GM12878 (cell line): ENCODE data around the gene TNS4. TPM values are rescaled to one million over a fixed set of nuclear protein-coding genes. Genes with fewer than 3 reads are reported as not detected.

Experiments used
- ATAC-seq: fragments of 200-7000 bp; cut with Tn5 transposase; 3 replicates; pipeline ENCODE4 v1.9.1; 2020; ENCODE audit warnings: mild to moderate bottlenecking, moderate library complexity
- BruUV-seq: library from RNA; stranded (reverse); fragments of 400-500 nt; replicated peaks from 2 replicates; lab custom pipeline; 2021; lab: Mats Ljungman, UMichigan
- CTCF ChIA-PET: fragments of 300-600 bp; sonication (Branson Sonifier 250); formaldehyde crosslinking; extraction: SDS; loops from one replicate; lab custom pipeline; 2021; ENCODE audit warnings: inconsistent platforms; lab: Yijun Ruan, JAX
- POLR2A ChIA-PET: fragments of 350-600 bp; formaldehyde crosslinking; extraction: SDS; loops from one replicate; lab custom pipeline; 2021; ENCODE audit warnings: inconsistent platforms; lab: Charles Lee
- RAD21 ChIA-PET: fragments of 300-600 bp; sonication (Branson Sonifier 250); formaldehyde crosslinking; loops from one replicate; lab custom pipeline; 2023; ENCODE audit warnings: antibody characterized with exemption; ENCODE audit not compliant: unreplicated experiment; lab: Charles Lee
- SMC1A ChIA-PET: fragments of 300-600 bp; sonication (Branson Sonifier 250); formaldehyde crosslinking; loops from one replicate; lab custom pipeline; 2023; ENCODE audit not compliant: unreplicated experiment, uncharacterized antibody; lab: Charles Lee
- DNase-seq: peaks from one replicate; pipeline ENCODE4 v3.0.0-alpha.2; 2011; ENCODE audit warnings: low read depth, low spot score
- FAIRE-seq: peaks from 3 replicates; lab custom pipeline; 2011; peaks lifted over from hg19 to GRCh38; lab: Jason Lieb, UNC
- H2AFZ ChIP-seq: 2 replicates; pipeline ENCODE4 v1.6.0; 2011; ENCODE audit warnings: low read depth, low read length, control low read depth; ENCODE audit not compliant: control insufficient read depth
- H3K27ac ChIP-seq: 2 replicates; pipeline ENCODE4 v1.5.1; 2011; ENCODE audit warnings: control low read depth; ENCODE audit not compliant: control insufficient read depth, insufficient read depth
- H3K27me3 ChIP-seq, 2 experiments: replicated peaks in 1 of 2; 2 replicates each; pipeline versions ENCODE4 v1.6.0 to v1.6.1; 2011; ENCODE audit warnings: low read length in 1 of 2; ENCODE audit not compliant: control insufficient read depth in 2 of 2, insufficient read depth in 2 of 2
- H3K36me3 ChIP-seq, 2 experiments: 2 replicates each; pipeline ENCODE4 v1.5.1; 2011; ENCODE audit warnings: low read length in 1 of 2; ENCODE audit not compliant: control insufficient read depth in 2 of 2, insufficient read depth in 2 of 2
- H3K4me1 ChIP-seq: 2 replicates; pipeline ENCODE4 v1.6.1; 2011; ENCODE audit warnings: mild to moderate bottlenecking, low read length, moderate library complexity, mixed read lengths; ENCODE audit not compliant: control insufficient read depth, insufficient read depth
- H3K4me2 ChIP-seq: 2 replicates; pipeline ENCODE4 v1.6.0; 2011; ENCODE audit warnings: control low read depth; ENCODE audit not compliant: control insufficient read depth, insufficient read depth
- H3K4me3 ChIP-seq: fragments of 200-600 bp; sonication (generic); 2 replicates; pipeline ENCODE4 v1.5.1; 2016
- H3K79me2 ChIP-seq: 2 replicates; pipeline ENCODE4 v1.6.0; 2011; ENCODE audit warnings: low read length; ENCODE audit not compliant: control insufficient read depth, insufficient read depth
- H3K9ac ChIP-seq: 2 replicates; pipeline ENCODE4 v1.8.0; 2011; ENCODE audit warnings: low read length, control low read depth, mixed read lengths; ENCODE audit not compliant: control insufficient read depth, insufficient read depth
- H3K9me3 ChIP-seq: replicated peaks from 3 replicates; pipeline ENCODE4 v1.5.1; 2011; ENCODE audit warnings: mild to moderate bottlenecking, low read length; ENCODE audit not compliant: control insufficient read depth, insufficient read depth
- H4K20me1 ChIP-seq: 2 replicates; pipeline ENCODE4 v1.6.0; 2011; ENCODE audit not compliant: control insufficient read depth, insufficient read depth
- CEBPZ ChIP-seq: fragments of 150-350 bp; IDR thresholded peaks from 2 replicates; pipeline ENCODE4 v1.6.1; 2016; ENCODE audit warnings: low read depth, low read length
- HCFC1 ChIP-seq: fragments of 150-350 bp; IDR thresholded peaks from 2 replicates; pipeline ENCODE4 v1.6.1; 2014; ENCODE audit warnings: low read length
- JUNB ChIP-seq: IDR thresholded peaks from 2 replicates; pipeline ENCODE4 v1.6.1; 2016; ENCODE audit warnings: antibody characterized with exemption, mild to moderate bottlenecking
- NFXL1 ChIP-seq: fragments of 450-650 bp; IDR thresholded peaks from 2 replicates; pipeline ENCODE4 v1.6.1; 2017; ENCODE audit warnings: antibody characterized with exemption, mild to moderate bottlenecking, borderline replicate concordance
- NR2F1 ChIP-seq: fragments of 450-650 bp; conservative IDR thresholded peaks from 2 replicates; pipeline ENCODE4 v1.6.1; 2017; ENCODE audit warnings: mild to moderate bottlenecking
- POU2F2 ChIP-seq: IDR thresholded peaks from 3 replicates; pipeline ENCODE4 v1.6.1; 2011; ENCODE audit warnings: low read depth, mild to moderate bottlenecking, low read length, borderline replicate concordance
- SIX5 ChIP-seq: IDR thresholded peaks from 2 replicates; pipeline ENCODE4 v1.6.1; 2011; ENCODE audit warnings: mild to moderate bottlenecking, low read depth, low read length, moderate library complexity; ENCODE audit not compliant: severe bottlenecking
- SMAD1 ChIP-seq: fragments of 450-650 bp; IDR thresholded peaks from 2 replicates; pipeline ENCODE4 v1.6.1; 2018; ENCODE audit warnings: mild to moderate bottlenecking, low read depth; ENCODE audit not compliant: partially characterized antibody
- SMC3 ChIP-seq: IDR thresholded peaks from 2 replicates; pipeline ENCODE4 v1.6.1; 2011; ENCODE audit warnings: low read length, improper control_type of control experiment, borderline replicate concordance
- SP1 ChIP-seq: IDR thresholded peaks from one replicate; pipeline ENCODE4 v1.6.1; 2011; ENCODE audit warnings: low read depth, low read length
- STAT1 ChIP-seq: fragments of 450-650 bp; conservative IDR thresholded peaks from 2 replicates; pipeline ENCODE4 v1.6.1; 2014; ENCODE audit warnings: antibody characterized with exemption, mild to moderate bottlenecking
- USF1 ChIP-seq: IDR thresholded peaks from 2 replicates; pipeline ENCODE4 v1.6.1; 2011; ENCODE audit warnings: borderline replicate concordance, low read depth, mild to moderate bottlenecking, moderate library complexity, mixed read lengths, low read length; ENCODE audit not compliant: insufficient read depth; ENCODE audit errors: extremely low read length
- ZNF592 ChIP-seq: fragments of 450-650 bp; IDR thresholded peaks from 2 replicates; pipeline ENCODE4 v1.6.1; 2017; ENCODE audit warnings: mild to moderate bottlenecking, moderate library complexity
- WGBS: methylation state at CpG from one replicate; pipeline ENCODE4 v1.1.6; 2016; ENCODE audit warnings: low lambda C conversion rate; ENCODE audit not compliant: insufficient replicate concordance, insufficient coverage; ENCODE audit errors: missing lambda C conversion rate; 5-methylcytosine and 5-hydroxymethylcytosine counted together
- in situ Hi-C: fragments of 300-500 bp; cut with MboI; formaldehyde crosslinking; loops from 9 replicates; pipeline ENCODE4 v1.14.3; 2018; ENCODE audit warnings: mixed read lengths
- intact Hi-C: fragments of 100-400 bp; cut with micrococcal nuclease; formaldehyde crosslinking; loops from one replicate; pipeline ENCODE4 v1.14.2; 2022; ENCODE audit not compliant: unreplicated experiment
- polyA plus RNA-seq, 11 experiments: library from polyadenylated mRNA; depleted of rRNA in 4 of 11; unstranded in 6 of 11; stranded (reverse) in 5 of 11; fragments of >200 nt; fragmentation: Nextera tagmentation in 4 of 11; fragmentation: Illumina TruSeq in 1 of 11; extraction: Ambion mirVana in 4 of 11; extraction: Trizol in 1 of 11; gene quantifications; 1 replicate in 1 of 11; 2 replicates in 10 of 11; pipeline versions ENCODE4 v1.2.1 to v1.2.3, GENCODE V29; 2011 to 2016; ENCODE audit warnings: inconsistent platforms in 2 of 11, missing spikeins in 2 of 11, low read depth in 1 of 11
- total RNA-seq, 4 experiments: library from RNA; depleted of rRNA in 3 of 4; stranded (reverse); fragments of >200 nt in 3 of 4; fragmentation: Illumina TruSeq in 1 of 4; extraction: Trizol in 1 of 4; gene quantifications; 2 replicates each; pipeline versions ENCODE4 v1.2.1 to v1.2.3, GENCODE V29; 2013 to 2021

The TNS4 gene
- total and polyA plus RNA-seq, 10 of the 15 experiments (the other 5 are each of a cell fraction or from before 2014, with no cell fraction given), result 0.10 to 0.90 (median 0.68) TPM; not detected in 2

DNA sequence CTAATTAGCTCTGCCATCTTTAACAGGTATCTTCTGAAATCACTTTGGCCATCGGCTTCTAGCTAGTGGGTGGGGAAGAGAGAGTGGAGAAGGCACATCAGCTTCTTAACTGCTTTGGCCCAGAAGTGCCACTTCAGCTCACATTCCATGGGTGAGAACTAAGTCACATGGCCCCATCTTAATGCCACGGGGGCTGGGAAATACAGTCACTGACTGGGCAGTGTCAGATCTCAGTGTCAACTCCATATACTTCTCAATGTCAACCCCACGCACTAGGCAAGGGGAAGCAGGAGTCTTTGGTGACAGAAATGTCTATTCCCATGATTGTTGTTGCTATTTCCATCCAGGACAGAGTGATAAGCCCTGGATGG lies 34.5 kb upstream of the TNS4 start:
- Histone ChIP-seq H3K4me1 (peaks cover 63% of the 10 kb centered on the region), H3K9me3 (no peaks in the 10 kb centered on the region), H3K4me3 (no peak overlapping the region), H4K20me1 (no peaks in the 10 kb centered on the region), H3K36me3 (no peaks in the 10 kb centered on the region), H2AFZ (no peak overlapping the region), H3K9ac (no peak overlapping the region), H3K4me2 (no peak overlapping the region), H3K27me3 (no peaks in the 10 kb centered on the region; a peak in 1 of 4 replicates), H3K27ac (no peak overlapping the region), H3K79me2 (no peaks in the 10 kb centered on the region)
- no peak for DNase-seq
- TF ChIP-seq HCFC1, result no peak
- TF ChIP-seq NFXL1, result no peak
- no peak for TF ChIP-seq JUNB
- no peak for TF ChIP-seq SIX5
- no peak for TF ChIP-seq STAT1
- no peak for TF ChIP-seq SP1
- TF ChIP-seq SMAD1, result no peak
- no peak for TF ChIP-seq NR2F1
- TF ChIP-seq SMC3, result no peak
- no peak for TF ChIP-seq CEBPZ
- no peak for TF ChIP-seq POU2F2
- TF ChIP-seq ZNF592, result no peak
- no peak for TF ChIP-seq USF1
- SMC1A ChIA-PET, result interaction anchor here (0.7 to 15.5 kb wide), 14 partner anchors 12 to 174 kb away, joined by 3 to 430 read pairs (median 13); partner anchors contain the start of genes CCR7 and TOP2A
- WGBS, result 69% methylated on average over 3 of the region's 3 CpGs
- CTCF ChIA-PET, result interaction anchor here (1.2 to 19.2 kb wide), 11 partner anchors 10 to 175 kb away, joined by 3 to 318 read pairs (median 75); partner anchors contain the start of genes CCR7, IGFBP4 and TOP2A
- in situ Hi-C loops (loop anchor here (5.0 to 25.0 kb wide), 2 partner anchors 99 to 229 kb away; partner anchors contain the start of genes IGFBP4 and RARA), intact Hi-C loops (no loop called here)
- RAD21 ChIA-PET, result interaction anchor here (0.6 to 16.5 kb wide), 10 partner anchors 21 to 1130 kb away, joined by 3 to 514 read pairs (median 48); partner anchors contain the start of genes CCR7, IGFBP4 and TOP2A
- BruUV-seq, result no TSS peak
- POLR2A ChIA-PET, result interaction anchor here (0.7 to 7.0 kb wide), 7 partner anchors 12 to 214 kb away, joined by 3 to 63 read pairs (median 4); partner anchors contain the start of gene TOP2A
- FAIRE-seq, result no peak
- no peak for ATAC-seq
